ENCODE data around the gene RPS4Y1.

RPS4Y1 gene

DNA sequence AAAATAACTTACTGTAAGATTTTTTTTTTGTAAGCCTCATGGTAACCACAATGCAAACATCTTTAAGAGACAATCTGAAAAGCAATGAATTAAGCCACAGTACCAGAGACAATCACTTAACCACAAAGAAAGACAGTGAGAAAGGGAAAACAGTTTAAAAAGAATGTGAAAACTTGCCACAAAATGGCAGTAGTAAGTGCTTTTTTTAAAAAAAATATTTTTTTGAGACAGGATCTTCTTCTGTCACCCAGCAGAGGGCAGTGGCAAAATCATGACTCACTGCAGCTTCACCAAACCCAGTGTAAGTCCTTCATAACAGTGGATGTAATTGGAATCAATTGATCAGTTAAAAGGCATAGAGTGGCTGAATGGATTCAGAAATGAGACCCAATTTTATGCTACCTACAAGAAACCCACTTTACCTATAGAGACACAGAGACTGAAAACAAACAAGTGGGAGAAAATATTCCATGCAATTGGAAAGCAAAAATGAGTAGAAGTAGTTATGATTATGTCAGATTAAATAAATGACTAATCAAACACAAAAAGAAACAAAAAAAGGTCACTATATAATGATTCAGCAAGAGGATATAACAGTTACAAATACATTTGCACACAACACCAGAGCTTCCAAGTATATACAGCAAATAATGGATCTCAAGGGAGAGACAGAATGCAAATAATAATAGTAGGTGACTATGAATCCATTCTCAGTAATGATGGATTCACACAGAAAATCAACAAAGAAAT is 71.8 kb downstream of the RPS4Y1 start:
- no peaks in the 10 kb centered on the region for H3K4me1 ChIP-seq (ENCODE audit: control insufficient read depth in 1 of 2, insufficient read depth in 2 of 2, low read length in 2 of 2)
- H3K27me3 ChIP-seq (ENCODE audit: control insufficient read depth in 1 of 2, insufficient read depth in 2 of 2, low read length in 2 of 2): no peaks in the 10 kb centered on the region
- no peaks in the 10 kb centered on the region for H3K9me3 ChIP-seq (ENCODE audit: control insufficient read depth in 1 of 2, low read length in 2 of 2)
- H3K4me3 ChIP-seq (ENCODE audit: low read depth in 1 of 2, low read length in 2 of 2): no peak overlapping the region
- no peaks in the 10 kb centered on the region for H3K36me3 ChIP-seq (ENCODE audit: control insufficient read depth in 1 of 2, insufficient read depth in 2 of 2, low read length in 2 of 2)
- H3K9ac ChIP-seq (ENCODE audit: low read depth in 1 of 2, low read length in 2 of 2): no peak overlapping the region
- no peak overlapping the region for H3K27ac ChIP-seq (ENCODE audit: low read depth, low read length)

Data from duodenal mucosa (tissue), 2 donors.